WERI-Rb-1 (cell line): Measurements from ENCODE around the gene RAB4B.

Experiments
- DNase-seq: peaks from one replicate; pipeline ENCODE4 v3.0.0-alpha.2; 2020
- H3K27ac ChIP-seq: fragments of 250-450 bp; sonication (Bioruptor Pico); 2 replicates; pipeline ENCODE4 v1.5.1; 2020; ENCODE audit warnings: mild to moderate bottlenecking, moderate library complexity
- H3K27me3 ChIP-seq: fragments of 250-450 bp; sonication (Bioruptor Pico); 2 replicates; pipeline ENCODE4 v1.5.1; 2021; ENCODE audit warnings: mild to moderate bottlenecking, low read depth, moderate library complexity; ENCODE audit not compliant: insufficient read depth, severe bottlenecking
- H3K36me3 ChIP-seq: fragments of 250-450 bp; sonication (Bioruptor Pico); 2 replicates; pipeline ENCODE4 v1.5.1; 2020; ENCODE audit warnings: mild to moderate bottlenecking, moderate library complexity
- H3K4me3 ChIP-seq: 2 replicates; pipeline ENCODE4 v1.5.1; 2011; ENCODE audit warnings: low read depth, mild to moderate bottlenecking, control low read depth, low read length
- H3K9me3 ChIP-seq: fragments of 250-450 bp; sonication (Bioruptor Pico); 2 replicates; pipeline ENCODE4 v1.5.1; 2021; ENCODE audit warnings: mild to moderate bottlenecking, moderate library complexity; ENCODE audit not compliant: severe bottlenecking
- CTCF ChIP-seq: IDR thresholded peaks from 2 replicates; pipeline ENCODE4 v1.5.1; 2011; ENCODE audit warnings: low read depth, mild to moderate bottlenecking, control low read depth, inconsistent platforms, low read length

RAB4B gene

GRCh38 chr19:40786060-40787037 lies 8.3 kb downstream of the RAB4B start:
- no peak overlapping the region for H3K4me3 ChIP-seq
- no peaks in the 10 kb centered on the region for H3K36me3 ChIP-seq
- no peak for TF ChIP-seq CTCF
- H3K9me3 ChIP-seq: no peaks in the 10 kb centered on the region
- no peaks in the 10 kb centered on the region for H3K27me3 ChIP-seq
- DNase-seq: no peak
- peak overlapping the region; percentile 60 for H3K27ac ChIP-seq

DNA sequence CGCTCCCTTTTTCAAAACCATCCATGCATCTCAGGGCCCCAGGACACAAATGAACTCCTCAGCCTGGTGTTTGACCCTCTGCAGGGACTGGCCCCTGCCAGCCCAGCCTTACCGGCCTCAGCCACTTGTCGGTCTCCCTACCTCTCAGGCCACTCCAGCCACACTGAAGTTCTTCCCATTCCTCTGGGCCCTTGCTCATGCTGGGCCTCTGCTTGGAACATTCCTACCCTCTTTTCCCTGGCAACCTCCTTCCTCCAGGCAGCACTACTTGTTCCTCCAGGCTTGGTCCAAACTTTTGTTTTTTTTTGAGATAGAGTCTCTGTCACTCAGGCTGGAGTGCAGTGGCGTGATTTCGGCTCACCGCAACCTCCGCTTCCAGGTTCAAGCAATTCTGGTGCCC lies 13.3 kb downstream of the RAB4B start:
- TF ChIP-seq CTCF: no peak
- H3K36me3 ChIP-seq: no peaks in the 10 kb centered on the region
- H3K4me3 ChIP-seq: no peak overlapping the region
- H3K27me3 ChIP-seq: no peaks in the 10 kb centered on the region
- DNase-seq: no peak
- no peaks in the 10 kb centered on the region for H3K9me3 ChIP-seq
- H3K27ac ChIP-seq: no peak overlapping the region

GRCh38 chr19:40791996-40792395 lies 13.9 kb downstream of the RAB4B start:
- TF ChIP-seq CTCF: no peak
- Histone ChIP-seq H3K9me3 (no peaks in the 10 kb centered on the region), H3K36me3 (no peaks in the 10 kb centered on the region), H3K27me3 (no peaks in the 10 kb centered on the region), H3K27ac (no peak overlapping the region), H3K4me3 (no peak overlapping the region)
- DNase-seq: no peak

DNA sequence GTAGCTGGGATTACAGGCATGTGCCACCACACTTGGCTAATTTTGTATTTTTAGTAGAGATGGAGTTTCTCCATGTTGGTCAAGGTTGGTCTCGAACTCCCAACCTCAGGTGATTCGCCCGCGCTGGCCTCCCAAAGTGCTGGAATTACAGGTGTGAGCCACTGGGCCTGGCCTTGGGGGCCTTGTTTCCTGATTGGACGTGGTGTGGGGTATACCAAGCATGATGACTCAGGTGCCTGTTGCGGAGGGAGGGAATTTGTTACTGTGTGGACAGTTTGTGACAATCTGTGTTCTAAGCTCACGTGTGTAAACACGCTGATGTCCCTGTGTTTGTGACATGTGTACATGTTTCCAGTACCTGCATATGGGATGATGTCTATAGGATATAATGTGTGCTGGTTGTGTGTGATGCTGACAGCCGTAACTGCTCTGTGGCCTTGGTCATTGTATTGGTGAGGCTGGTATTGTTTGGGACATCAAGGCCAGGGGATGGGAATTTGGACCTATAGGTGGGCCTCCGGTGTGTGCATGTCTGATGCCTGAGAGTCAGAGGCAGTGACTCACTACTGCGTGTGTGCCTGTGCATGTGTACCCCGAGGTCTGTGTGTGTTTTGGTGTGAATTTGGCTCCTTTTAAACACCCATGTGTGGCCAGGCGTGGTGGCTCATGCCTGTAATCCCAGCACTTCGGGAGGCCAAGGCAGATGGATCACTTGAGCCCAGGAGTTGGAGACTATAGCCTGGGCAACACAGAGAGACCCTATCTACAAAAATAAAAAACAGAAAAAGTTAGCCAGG lies 19.3 kb downstream of the RAB4B start:
- Histone ChIP-seq H3K27me3 (no peaks in the 10 kb centered on the region), H3K27ac (peak overlapping the region; percentile 86), H3K4me3 (no peak overlapping the region), H3K9me3 (no peaks in the 10 kb centered on the region), H3K36me3 (peaks cover 22% of the 10 kb centered on the region)
- TF ChIP-seq CTCF: no peak
- DNase-seq: no peak

GRCh38 chr19:40797963-40798682 lies 20.1 kb downstream of the RAB4B start:
- peak; percentile 91 for DNase-seq
- Histone ChIP-seq H3K4me3 (peak overlapping the region; percentile 83), H3K36me3 (peaks cover 29% of the 10 kb centered on the region), H3K27me3 (no peaks in the 10 kb centered on the region), H3K27ac (peak overlapping the region; percentile 86), H3K9me3 (no peaks in the 10 kb centered on the region)
- TF ChIP-seq CTCF: peak; percentile 66
